ENCODE data around the gene KRT35.

The KRT35 gene

DNA sequence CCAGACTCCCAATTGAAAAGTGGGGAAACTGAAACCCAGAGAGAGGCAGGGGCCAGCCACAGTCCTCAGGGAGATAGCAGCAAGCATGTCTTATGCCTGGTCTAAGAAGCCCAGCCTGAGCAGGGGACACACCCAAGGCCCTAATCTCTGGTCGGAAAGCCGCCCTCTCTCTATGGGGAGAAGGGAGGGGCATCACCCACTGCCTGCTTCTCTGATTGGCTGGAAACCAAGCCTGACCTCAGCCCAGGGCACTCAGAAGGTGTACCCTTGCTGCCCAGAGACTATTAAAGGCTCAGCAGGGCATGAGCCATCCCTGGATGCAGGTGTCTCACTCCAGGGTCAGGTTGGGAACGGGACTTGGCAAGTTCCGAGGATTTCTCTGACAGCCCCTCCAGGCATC, 30.2 kb upstream of the KRT35 start:
- no peak for DNase-seq

DNA sequence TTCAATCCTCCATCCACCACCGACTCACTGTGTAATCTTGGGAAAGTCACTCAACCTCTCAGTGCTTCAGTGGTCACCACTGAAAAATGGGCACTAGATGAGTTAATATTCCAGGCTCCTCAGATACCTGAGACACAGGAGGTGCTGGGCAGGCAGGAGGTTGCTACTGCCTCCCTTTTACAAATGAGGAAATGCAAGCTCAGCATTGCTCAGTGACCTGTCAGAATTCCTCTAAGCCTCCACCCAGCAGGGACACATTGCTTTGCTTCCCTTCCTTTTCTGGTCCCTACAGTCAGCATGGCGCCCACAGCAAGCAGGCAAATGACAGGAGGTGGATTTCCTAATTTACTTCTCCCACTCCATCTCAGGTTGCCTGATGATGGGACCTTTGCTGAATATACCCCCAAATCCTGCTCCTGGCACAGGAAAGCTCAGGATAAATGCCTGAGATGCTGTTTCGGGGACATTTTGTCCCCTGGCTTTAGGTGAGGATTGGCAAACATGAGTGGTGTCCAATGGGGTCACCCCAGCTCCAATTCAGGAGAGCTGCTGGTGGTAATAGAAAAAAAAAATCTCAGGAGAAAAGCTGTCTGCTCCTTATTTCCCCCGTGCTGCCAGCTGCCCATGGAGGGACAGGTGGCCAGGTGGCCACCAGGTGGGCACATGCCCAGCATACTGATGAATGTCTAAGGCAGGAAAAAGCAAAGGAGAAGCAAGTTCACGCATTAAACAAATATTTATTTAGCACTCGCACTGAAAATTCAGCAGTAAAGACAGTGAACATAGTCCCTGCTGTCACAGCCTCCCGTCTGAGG, 29.5 kb upstream of the KRT35 start:
- no peak for DNase-seq

GRCh38 chr17:41507315-41507880, 26.4 kb upstream of the KRT35 start:
- DNase-seq, result no peak

- no peak for DNase-seq
These were observed 25.1 kb upstream of the KRT35 start for GRCh38 chr17:41505809-41506767.

DNA sequence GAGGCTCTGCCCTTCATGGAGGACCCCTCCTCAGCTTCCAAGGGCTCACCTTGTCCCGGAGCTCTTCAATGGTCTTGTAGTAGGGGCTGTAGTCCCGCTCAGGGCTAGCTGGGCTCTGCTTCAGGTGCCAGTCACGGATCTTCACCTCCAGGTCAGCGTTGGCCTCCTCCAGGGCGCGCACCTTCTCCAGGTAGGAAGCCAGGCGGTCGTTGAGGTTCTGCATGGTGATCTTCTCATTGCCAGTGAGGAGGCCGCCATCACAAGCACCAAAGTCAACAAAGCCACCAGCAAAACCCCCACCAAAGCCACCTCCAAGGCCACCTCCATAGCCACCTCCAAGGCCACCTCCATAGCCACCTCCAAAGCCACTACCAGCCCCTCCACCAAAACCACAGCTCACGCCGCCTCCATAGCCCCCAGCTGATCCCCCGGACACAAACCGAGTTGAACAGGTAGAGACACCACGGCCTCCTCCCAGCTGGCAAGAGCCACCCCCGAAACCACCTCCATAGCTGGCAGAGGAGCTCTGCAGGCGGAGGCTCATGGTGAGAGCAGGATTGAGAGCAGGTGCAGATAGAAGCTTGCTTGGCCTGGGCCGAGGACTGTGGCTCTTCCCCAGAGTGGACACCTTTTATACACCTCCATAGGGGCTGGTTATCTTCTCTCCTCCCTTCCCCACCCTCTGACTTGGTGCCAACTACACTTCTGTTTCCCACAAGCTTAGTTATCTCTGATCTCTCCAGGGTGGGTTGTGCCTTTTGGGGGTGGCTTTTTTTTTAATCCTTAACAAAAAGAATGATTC, 24.3 kb upstream of the KRT35 start, which contains the start of gene KRT13:
TSS of gene KRT13 (minus strand) at position 606 of the 802 bp plus-strand sequence. CDS start at position 544, 62 bp downstream.
- DNase-seq, result no peak

- DNase-seq, result no peak
These were observed 23.5 kb upstream of the KRT35 start for GRCh38 chr17:41504246-41504977.

DNA sequence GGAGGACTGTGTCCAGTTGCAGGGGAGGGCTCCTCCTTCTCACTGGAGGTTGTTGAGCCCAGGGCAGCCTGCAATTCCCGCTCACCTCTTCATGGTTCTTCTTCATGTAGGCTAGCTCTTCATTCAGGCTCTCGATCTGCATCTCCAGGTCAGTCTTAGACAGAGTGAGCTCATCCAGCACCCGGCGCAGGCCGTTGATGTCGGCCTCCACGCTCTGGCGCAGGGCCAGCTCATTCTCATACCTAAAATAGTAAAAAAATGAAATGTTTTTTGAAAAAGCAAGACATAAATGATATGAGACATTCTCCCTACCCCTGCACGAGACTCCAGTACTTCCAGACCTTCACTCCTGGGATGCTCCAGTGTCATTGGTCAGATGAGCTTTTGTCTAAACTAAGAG, 22.3 kb upstream of the KRT35 start:
- no peak for DNase-seq

- no peak for DNase-seq
These were observed 19.4 kb upstream of the KRT35 start for GRCh38 chr17:41500131-41500911.

DNA sequence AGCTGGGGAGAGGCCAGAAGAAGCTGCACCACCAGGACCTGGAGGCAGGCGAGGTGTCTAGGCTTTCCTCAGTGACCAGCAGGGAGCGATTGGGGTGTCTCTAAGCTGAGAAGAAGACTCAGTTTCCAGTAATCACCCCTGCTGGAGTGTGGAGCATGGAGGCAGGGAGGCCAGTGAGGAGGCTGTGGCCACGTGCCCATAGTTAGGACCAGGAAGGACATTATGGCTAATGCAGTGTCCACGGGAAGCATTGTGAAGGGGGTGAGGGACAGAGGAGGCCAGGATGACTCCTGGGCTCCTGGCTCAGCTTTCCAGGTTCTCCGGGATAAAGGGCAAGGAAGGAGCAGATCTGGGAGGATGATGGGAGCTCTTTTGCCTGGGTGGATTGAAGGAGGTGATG, 18.8 kb upstream of the KRT35 start:
- DNase-seq, result no peak

GRCh38 chr17:41498276-41498675, 17.3 kb upstream of the KRT35 start:
- DNase-seq, result no peak

- DNase-seq, result peak; percentile 81
These were observed 16.0 kb upstream of the KRT35 start for GRCh38 chr17:41496803-41497484.

- no peak for DNase-seq
These were observed 13.6 kb upstream of the KRT35 start for GRCh38 chr17:41494524-41494923.

DNA sequence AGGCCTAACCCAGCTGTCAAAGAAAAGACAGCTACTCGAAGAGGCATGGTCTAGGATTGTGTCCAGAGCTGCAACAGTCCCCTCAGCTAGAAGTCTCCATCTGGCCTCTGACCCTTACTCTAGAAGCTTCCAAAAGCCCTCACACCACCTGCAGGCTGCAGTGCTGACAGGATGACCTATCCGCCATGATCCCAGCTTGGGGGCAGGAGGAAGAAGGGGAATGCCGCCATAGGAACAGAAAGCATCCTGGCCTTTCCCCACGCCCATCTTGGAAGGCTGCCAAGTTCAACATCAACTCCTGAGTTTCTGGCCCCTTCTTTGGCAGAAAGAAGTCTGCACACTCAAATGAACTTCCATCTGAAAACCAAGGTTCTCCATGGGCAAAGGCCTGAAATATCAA, 11.8 kb upstream of the KRT35 start:
- DNase-seq, result no peak

GRCh38 chr17:41492351-41492750, 11.4 kb upstream of the KRT35 start:
- no peak for DNase-seq

DNA sequence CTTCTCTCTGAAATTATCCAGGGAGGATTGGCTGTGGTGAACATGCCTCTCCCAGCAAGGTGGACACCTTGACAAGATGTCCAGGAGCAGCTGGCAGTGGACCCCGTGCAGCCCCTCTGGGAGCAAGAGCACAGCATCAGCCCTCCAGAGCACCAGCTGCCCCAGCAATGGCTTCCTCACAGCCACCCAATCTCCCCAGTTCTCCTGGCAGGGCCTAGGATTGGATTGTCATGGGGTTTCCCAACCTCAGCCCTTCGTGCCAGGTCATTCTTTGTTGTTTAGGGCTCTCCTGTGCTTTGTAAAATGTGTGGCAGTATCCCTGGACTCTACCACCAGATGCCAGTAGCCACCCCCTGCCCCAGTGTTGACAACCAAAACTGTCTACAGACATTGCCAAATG, 10.5 kb upstream of the KRT35 start:
- no peak for DNase-seq

DNA sequence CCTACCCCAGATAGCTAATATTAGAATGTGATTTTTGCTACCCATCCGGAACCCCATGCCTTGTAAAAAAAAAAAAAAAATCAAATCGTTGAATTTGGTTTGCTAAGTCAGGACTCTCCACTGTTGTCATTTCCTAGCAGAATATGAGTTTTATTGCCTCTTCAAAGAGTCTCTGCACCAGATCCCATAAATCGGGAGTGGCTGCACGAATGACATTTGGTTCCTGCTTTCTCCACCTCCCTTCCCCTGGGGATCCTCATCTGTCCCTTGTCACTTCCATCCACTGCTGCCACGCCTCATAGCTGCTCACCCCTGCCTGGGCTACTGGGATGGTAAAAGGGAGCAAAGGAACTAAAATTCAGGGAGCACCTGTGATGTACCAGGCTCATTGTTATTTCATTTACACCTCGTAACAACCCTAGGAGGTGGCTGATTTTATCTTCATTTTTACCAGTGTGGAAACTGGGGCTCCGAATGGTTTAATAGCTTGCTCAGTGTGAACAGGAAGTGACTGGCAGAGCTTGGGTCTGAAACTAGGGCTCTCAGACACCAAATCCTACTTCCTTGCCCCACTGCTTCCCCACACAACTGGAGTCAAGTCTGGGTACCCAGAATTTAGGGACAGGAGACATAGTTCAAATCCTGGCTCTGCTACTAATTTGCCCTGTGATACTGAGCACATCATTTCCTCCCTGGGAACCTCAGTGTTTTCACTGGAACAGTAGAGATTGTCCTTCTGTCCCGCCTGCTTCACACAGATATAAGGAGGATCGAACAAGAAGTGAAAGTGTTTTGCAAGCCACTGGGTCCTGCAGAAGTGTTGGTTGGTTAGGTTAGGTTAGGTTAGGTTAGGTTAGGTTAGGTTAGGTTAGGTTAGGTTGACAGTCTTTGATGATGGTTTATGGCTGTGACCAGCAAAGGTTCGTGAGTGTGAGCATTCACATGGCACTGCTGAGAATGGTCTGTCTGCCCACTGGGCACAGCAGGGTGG, 9.3 kb upstream of the KRT35 start:
- DNase-seq, result no peak

DNA sequence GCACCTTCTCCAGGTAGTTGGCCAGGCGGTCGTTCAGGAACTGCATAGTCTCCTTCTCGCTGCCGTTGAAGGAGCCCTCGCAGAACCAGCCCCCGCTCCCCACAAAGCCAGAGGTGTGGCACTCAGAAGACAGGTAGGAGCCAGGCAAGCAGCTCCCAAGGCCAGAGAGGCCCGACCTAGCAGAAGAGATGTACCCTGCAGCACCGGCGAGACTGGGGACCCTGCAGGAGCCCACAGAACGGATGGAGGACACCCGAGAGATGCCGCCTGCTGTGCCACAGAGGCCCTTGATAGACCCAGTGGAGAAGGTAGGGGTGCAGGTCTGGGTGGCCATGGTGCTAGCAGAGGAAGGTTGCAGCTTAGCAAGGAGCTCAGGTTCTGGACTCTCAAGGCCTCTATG, 8.6 kb upstream of the KRT35 start, which contains the start of gene KRT36:
TSS of gene KRT36 (minus strand) at position 380 of the 400 bp plus-strand sequence. CDS start at position 334, 46 bp downstream.
- DNase-seq, result no peak

- DNase-seq, result peak; percentile 43
These were observed 6.0 kb upstream of the KRT35 start for GRCh38 chr17:41486809-41487530.

Measured in stimulated activated CD4-positive, alpha-beta T cell treated with anti-CD3 and anti-CD28 coated beads, Interleukin-1b, Interleukin-23, amount 100 ng/mL, for 48 hours (primary cell).